ENCODE results near the gene TBC1D30. TPM values are rescaled to one million over a fixed set of nuclear protein-coding genes. Genes with fewer than 3 reads are reported as not detected.

The TBC1D30 gene
- total and polyA plus RNA-seq, 4 donors = 0.46 to 2.2 (median 0.70) TPM

DNA sequence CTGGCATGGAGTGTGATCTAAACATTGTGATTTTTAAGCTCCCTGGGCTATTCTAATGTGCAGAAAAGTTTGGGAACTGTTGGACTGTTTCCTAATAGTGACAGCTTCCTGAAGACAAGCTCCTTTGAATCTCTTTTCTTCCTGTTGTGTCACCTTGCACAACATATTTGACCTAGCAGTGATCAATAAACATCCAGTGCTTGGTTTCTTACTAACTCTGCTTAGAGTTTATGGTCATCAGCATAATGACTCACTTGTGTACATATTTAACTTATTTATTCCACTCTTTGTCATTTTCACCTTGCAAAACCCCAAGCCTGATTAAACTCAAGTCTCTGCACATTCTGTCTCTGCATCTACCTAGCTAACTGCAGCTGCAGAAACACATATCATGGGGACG is 27.3 kb upstream of the TBC1D30 start:
- Histone ChIP-seq H3K27me3 (ENCODE audit: control insufficient read depth in 4 of 4, insufficient read depth in 4 of 4, low read length in 3 of 4) (no peaks in the 10 kb centered on the region), H3K9ac (ENCODE audit: low read depth in 1 of 2, low read length in 2 of 2) (no peak overlapping the region), H3K4me3 (ENCODE audit: low read depth in 1 of 3, low read length in 3 of 3) (no peak overlapping the region), H3K27ac (ENCODE audit: low read depth in 1 of 2, low read length in 2 of 2) (peak overlapping the region; percentile 31 to 48), H3K9me3 (ENCODE audit: control insufficient read depth in 4 of 4, low read length in 3 of 4) (no peaks in the 10 kb centered on the region), H3K36me3 (ENCODE audit: control insufficient read depth in 4 of 4, insufficient read depth in 3 of 4, low read depth in 1 of 4, low read length in 3 of 4) (no peaks in the 10 kb centered on the region), H3K4me1 (ENCODE audit: control insufficient read depth in 4 of 4, insufficient read depth in 4 of 4, low read length in 3 of 4) (peaks cover 0 to 18% (median 12%) of the 10 kb centered on the region in 4 donors)
- no peak for DNase-seq (ENCODE audit: low spot score)
- 52% methylated on average over 1 of the region's 1 CpG for WGBS
- TF ChIP-seq, protein P1, sequence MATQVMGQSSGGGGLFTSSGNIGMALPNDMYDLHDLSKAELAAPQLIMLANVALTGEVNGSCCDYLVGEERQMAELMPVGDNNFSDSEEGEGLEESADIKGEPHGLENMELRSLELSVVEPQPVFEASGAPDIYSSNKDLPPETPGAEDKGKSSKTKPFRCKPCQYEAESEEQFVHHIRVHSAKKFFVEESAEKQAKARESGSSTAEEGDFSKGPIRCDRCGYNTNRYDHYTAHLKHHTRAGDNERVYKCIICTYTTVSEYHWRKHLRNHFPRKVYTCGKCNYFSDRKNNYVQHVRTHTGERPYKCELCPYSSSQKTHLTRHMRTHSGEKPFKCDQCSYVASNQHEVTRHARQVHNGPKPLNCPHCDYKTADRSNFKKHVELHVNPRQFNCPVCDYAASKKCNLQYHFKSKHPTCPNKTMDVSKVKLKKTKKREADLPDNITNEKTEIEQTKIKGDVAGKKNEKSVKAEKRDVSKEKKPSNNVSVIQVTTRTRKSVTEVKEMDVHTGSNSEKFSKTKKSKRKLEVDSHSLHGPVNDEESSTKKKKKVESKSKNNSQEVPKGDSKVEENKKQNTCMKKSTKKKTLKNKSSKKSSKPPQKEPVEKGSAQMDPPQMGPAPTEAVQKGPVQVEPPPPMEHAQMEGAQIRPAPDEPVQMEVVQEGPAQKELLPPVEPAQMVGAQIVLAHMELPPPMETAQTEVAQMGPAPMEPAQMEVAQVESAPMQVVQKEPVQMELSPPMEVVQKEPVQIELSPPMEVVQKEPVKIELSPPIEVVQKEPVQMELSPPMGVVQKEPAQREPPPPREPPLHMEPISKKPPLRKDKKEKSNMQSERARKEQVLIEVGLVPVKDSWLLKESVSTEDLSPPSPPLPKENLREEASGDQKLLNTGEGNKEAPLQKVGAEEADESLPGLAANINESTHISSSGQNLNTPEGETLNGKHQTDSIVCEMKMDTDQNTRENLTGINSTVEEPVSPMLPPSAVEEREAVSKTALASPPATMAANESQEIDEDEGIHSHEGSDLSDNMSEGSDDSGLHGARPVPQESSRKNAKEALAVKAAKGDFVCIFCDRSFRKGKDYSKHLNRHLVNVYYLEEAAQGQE (IDR thresholded peaks at IDR 0.05) = no peak
- TF ChIP-seq, protein P2, sequence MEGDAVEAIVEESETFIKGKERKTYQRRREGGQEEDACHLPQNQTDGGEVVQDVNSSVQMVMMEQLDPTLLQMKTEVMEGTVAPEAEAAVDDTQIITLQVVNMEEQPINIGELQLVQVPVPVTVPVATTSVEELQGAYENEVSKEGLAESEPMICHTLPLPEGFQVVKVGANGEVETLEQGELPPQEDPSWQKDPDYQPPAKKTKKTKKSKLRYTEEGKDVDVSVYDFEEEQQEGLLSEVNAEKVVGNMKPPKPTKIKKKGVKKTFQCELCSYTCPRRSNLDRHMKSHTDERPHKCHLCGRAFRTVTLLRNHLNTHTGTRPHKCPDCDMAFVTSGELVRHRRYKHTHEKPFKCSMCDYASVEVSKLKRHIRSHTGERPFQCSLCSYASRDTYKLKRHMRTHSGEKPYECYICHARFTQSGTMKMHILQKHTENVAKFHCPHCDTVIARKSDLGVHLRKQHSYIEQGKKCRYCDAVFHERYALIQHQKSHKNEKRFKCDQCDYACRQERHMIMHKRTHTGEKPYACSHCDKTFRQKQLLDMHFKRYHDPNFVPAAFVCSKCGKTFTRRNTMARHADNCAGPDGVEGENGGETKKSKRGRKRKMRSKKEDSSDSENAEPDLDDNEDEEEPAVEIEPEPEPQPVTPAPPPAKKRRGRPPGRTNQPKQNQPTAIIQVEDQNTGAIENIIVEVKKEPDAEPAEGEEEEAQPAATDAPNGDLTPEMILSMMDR (IDR thresholded peaks at IDR 0.05; ENCODE audit: low read depth, low read length, missing input control) = no peak
- TF ChIP-seq SP1 (IDR thresholded peaks at IDR 0.05) = peak; percentile 55
- TF ChIP-seq YY1 (IDR thresholded peaks at IDR 0.05) = no peak
- TF ChIP-seq NR2F2 (IDR thresholded peaks at IDR 0.05) = no peak
- no peak for TF ChIP-seq HNF4G (IDR thresholded peaks at IDR 0.05)
- TF ChIP-seq, protein P3, sequence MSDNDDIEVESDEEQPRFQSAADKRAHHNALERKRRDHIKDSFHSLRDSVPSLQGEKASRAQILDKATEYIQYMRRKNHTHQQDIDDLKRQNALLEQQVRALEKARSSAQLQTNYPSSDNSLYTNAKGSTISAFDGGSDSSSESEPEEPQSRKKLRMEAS (IDR thresholded peaks at IDR 0.05) = no peak
- TF ChIP-seq EGR1 (IDR thresholded peaks at IDR 0.05; ENCODE audit: low read depth in 2 of 2) = no peak
- TF ChIP-seq, protein P4, sequence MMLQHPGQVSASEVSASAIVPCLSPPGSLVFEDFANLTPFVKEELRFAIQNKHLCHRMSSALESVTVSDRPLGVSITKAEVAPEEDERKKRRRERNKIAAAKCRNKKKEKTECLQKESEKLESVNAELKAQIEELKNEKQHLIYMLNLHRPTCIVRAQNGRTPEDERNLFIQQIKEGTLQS (IDR thresholded peaks at IDR 0.05) = no peak
- peak in 1 of 2 donors; percentile 70 for TF ChIP-seq GABPA (IDR thresholded peaks at IDR 0.05 in 1 of 2, conservative IDR thresholded peaks at IDR 0.05 in 1 of 2)
- TF ChIP-seq FOXA2 (IDR thresholded peaks at IDR 0.05) = peak; percentile 41
- peak; percentile 18 for TF ChIP-seq FOXA1 (IDR thresholded peaks at IDR 0.05)
- TF ChIP-seq RAD21 (IDR thresholded peaks at IDR 0.05) = no peak
- no peak for TF ChIP-seq TAF1 (conservative IDR thresholded peaks at IDR 0.05)
- peak; percentile 38 to 67 for TF ChIP-seq RXRA (IDR thresholded peaks at IDR 0.05)
- TF ChIP-seq JUND (IDR thresholded peaks at IDR 0.05) = peak; percentile 73 to 89
- TF ChIP-seq, protein P5, sequence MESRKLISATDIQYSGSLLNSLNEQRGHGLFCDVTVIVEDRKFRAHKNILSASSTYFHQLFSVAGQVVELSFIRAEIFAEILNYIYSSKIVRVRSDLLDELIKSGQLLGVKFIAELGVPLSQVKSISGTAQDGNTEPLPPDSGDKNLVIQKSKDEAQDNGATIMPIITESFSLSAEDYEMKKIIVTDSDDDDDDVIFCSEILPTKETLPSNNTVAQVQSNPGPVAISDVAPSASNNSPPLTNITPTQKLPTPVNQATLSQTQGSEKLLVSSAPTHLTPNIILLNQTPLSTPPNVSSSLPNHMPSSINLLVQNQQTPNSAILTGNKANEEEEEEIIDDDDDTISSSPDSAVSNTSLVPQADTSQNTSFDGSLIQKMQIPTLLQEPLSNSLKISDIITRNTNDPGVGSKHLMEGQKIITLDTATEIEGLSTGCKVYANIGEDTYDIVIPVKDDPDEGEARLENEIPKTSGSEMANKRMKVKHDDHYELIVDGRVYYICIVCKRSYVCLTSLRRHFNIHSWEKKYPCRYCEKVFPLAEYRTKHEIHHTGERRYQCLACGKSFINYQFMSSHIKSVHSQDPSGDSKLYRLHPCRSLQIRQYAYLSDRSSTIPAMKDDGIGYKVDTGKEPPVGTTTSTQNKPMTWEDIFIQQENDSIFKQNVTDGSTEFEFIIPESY (IDR thresholded peaks at IDR 0.05) = no peak
- TF ChIP-seq HNF4A (conservative IDR thresholded peaks at IDR 0.05) = peak; percentile 54 to 61
